ENCODE measurements around the gene SCFD2. TPM values are rescaled to one million over a fixed set of nuclear protein-coding genes. Genes with fewer than 3 reads are reported as not detected.
"Not testable (repeated sequence)": the region's sequence is repeated elsewhere in the genome, so short reads cannot be mapped to it uniquely, and the experiment has no call there.

SCFD2 gene
- total RNA-seq, 1 experiment from 2014 or later = 12.4 TPM

DNA sequence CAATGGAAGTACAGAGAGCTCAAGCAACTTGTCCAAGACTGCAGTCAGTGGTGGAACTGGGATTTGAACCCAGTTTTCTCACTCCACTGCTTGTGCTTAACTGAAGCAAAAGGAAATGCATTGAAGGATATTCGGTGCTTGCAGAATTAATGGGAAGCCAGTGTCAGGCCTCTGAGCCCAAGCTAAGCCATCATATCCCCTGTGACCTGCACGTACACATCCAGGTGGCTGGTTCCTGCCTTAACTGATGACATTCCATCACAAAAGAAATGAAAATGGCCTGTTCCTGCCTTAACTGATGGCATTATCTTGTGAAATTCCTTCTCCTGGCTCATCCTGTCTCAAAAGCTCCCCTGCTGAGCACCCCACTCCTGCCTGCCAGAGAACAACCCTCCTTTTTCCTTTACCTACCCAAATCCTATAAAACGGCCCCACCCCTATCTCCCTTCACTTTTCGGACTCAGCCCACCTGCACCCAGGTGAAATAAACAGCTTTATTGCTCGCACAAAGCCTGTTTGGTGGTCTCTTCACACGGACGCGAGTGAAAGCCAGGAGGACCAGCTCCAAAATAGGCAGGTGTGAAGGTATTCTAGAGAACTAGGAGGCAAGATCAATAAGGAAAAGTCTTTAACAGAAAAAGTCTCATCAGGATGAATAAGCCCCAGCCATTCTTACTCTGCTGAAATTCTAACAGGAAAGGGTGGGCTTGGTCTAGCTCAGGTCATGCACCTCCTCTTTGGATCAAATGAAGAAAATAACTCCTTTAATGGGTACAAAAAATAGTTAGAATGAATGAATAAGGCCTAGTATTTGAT is 531.0 kb downstream of the SCFD2 start:
- DNase-seq (ENCODE audit: low spot score) = peak; percentile 74
- POLR2A ChIA-PET = interaction anchor here (0.9 to 1.4 kb wide), 4 partner anchors 25 to 122 kb away, joined by 3 read pairs; no protein-coding TSS in a partner anchor
- peaks cover 67% of the 10 kb centered on the region for H3K4me1 Mint-ChIP-seq
- H3K9me3 Mint-ChIP-seq = peaks cover 18% of the 10 kb centered on the region
- peak overlapping the region; percentile 60 for H3K27ac Mint-ChIP-seq
- TF ChIP-seq SP1 (CRISPR knock-in tag; conservative IDR thresholded peaks at IDR 0.05) (peak; percentile 31; the same call in 1 of the 2 replicates), ETV6 (CRISPR knock-in tag; IDR thresholded peaks at IDR 0.05) (peak; percentile 54; the same call in 1 of the 2 replicates), NFE2L1 (CRISPR knock-in tag; IDR thresholded peaks at IDR 0.05) (0 out of 2 replicates have a peak, but pooled peaks have one; percentile 13), TEAD4 (CRISPR knock-in tag; IDR thresholded peaks at IDR 0.05) (peak; percentile 43; the same call in 1 of the 2 replicates), ZNF671 (CRISPR knock-in tag; IDR thresholded peaks at IDR 0.05) (peak; percentile 8; the same call in 1 of the 2 replicates), FOXK1 (CRISPR knock-in tag; IDR thresholded peaks at IDR 0.05) (0 out of 2 replicates have a peak, but pooled peaks have one; percentile 21), CREM (CRISPR knock-in tag; IDR thresholded peaks at IDR 0.05) (0 out of 2 replicates have a peak, but pooled peaks have one; percentile 48), ZNF416 (CRISPR knock-in tag; IDR thresholded peaks at IDR 0.05) (0 out of 2 replicates have a peak, but pooled peaks have one; percentile 41), ZNF423 (CRISPR knock-in tag; IDR thresholded peaks at IDR 0.05) (peak; percentile 64; the same call in 1 of the 2 replicates), MYBL2 (CRISPR knock-in tag; IDR thresholded peaks at IDR 0.05) (peak; percentile 50; the same call in 1 of the 2 replicates), EMX1 (CRISPR knock-in tag; IDR thresholded peaks at IDR 0.05) (0 out of 2 replicates have a peak, but pooled peaks have one; percentile 69), TEAD1 (CRISPR knock-in tag; IDR thresholded peaks at IDR 0.05) (peak; percentile 97)
- TF ChIP-seq, protein P1, sequence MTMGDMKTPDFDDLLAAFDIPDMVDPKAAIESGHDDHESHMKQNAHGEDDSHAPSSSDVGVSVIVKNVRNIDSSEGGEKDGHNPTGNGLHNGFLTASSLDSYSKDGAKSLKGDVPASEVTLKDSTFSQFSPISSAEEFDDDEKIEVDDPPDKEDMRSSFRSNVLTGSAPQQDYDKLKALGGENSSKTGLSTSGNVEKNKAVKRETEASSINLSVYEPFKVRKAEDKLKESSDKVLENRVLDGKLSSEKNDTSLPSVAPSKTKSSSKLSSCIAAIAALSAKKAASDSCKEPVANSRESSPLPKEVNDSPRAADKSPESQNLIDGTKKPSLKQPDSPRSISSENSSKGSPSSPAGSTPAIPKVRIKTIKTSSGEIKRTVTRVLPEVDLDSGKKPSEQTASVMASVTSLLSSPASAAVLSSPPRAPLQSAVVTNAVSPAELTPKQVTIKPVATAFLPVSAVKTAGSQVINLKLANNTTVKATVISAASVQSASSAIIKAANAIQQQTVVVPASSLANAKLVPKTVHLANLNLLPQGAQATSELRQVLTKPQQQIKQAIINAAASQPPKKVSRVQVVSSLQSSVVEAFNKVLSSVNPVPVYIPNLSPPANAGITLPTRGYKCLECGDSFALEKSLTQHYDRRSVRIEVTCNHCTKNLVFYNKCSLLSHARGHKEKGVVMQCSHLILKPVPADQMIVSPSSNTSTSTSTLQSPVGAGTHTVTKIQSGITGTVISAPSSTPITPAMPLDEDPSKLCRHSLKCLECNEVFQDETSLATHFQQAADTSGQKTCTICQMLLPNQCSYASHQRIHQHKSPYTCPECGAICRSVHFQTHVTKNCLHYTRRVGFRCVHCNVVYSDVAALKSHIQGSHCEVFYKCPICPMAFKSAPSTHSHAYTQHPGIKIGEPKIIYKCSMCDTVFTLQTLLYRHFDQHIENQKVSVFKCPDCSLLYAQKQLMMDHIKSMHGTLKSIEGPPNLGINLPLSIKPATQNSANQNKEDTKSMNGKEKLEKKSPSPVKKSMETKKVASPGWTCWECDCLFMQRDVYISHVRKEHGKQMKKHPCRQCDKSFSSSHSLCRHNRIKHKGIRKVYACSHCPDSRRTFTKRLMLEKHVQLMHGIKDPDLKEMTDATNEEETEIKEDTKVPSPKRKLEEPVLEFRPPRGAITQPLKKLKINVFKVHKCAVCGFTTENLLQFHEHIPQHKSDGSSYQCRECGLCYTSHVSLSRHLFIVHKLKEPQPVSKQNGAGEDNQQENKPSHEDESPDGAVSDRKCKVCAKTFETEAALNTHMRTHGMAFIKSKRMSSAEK (CRISPR knock-in tag; IDR thresholded peaks at IDR 0.05; ENCODE audit: borderline replicate concordance) = peak; percentile 97
- TF ChIP-seq, protein P2, sequence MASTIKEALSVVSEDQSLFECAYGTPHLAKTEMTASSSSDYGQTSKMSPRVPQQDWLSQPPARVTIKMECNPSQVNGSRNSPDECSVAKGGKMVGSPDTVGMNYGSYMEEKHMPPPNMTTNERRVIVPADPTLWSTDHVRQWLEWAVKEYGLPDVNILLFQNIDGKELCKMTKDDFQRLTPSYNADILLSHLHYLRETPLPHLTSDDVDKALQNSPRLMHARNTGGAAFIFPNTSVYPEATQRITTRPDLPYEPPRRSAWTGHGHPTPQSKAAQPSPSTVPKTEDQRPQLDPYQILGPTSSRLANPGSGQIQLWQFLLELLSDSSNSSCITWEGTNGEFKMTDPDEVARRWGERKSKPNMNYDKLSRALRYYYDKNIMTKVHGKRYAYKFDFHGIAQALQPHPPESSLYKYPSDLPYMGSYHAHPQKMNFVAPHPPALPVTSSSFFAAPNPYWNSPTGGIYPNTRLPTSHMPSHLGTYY (CRISPR knock-in tag; IDR thresholded peaks at IDR 0.05) = 0 out of 2 replicates have a peak, but pooled peaks have one; percentile 5
- TF ChIP-seq, protein P3, sequence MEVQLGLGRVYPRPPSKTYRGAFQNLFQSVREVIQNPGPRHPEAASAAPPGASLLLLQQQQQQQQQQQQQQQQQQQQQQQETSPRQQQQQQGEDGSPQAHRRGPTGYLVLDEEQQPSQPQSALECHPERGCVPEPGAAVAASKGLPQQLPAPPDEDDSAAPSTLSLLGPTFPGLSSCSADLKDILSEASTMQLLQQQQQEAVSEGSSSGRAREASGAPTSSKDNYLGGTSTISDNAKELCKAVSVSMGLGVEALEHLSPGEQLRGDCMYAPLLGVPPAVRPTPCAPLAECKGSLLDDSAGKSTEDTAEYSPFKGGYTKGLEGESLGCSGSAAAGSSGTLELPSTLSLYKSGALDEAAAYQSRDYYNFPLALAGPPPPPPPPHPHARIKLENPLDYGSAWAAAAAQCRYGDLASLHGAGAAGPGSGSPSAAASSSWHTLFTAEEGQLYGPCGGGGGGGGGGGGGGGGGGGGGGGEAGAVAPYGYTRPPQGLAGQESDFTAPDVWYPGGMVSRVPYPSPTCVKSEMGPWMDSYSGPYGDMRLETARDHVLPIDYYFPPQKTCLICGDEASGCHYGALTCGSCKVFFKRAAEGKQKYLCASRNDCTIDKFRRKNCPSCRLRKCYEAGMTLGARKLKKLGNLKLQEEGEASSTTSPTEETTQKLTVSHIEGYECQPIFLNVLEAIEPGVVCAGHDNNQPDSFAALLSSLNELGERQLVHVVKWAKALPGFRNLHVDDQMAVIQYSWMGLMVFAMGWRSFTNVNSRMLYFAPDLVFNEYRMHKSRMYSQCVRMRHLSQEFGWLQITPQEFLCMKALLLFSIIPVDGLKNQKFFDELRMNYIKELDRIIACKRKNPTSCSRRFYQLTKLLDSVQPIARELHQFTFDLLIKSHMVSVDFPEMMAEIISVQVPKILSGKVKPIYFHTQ (CRISPR knock-in tag; IDR thresholded peaks at IDR 0.05) = 0 out of 2 replicates have a peak, but pooled peaks have one; percentile 19
- TF ChIP-seq, protein P4, sequence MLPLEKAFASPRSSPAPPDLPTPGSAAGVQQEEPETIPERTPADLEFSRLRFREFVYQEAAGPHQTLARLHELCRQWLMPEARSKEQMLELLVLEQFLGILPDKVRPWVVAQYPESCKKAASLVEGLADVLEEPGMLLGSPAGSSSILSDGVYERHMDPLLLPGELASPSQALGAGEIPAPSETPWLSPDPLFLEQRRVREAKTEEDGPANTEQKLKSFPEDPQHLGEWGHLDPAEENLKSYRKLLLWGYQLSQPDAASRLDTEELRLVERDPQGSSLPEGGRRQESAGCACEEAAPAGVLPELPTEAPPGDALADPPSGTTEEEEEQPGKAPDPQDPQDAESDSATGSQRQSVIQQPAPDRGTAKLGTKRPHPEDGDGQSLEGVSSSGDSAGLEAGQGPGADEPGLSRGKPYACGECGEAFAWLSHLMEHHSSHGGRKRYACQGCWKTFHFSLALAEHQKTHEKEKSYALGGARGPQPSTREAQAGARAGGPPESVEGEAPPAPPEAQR (CRISPR knock-in tag; IDR thresholded peaks at IDR 0.05) = peak; percentile 90
- not testable (repeated sequence) for H3K4me3 Mint-ChIP-seq
- peak; percentile 67 for ATAC-seq
- CTCF ChIA-PET = interaction anchor here (0.7 to 2.0 kb wide), 9 partner anchors 14 to 483 kb away, joined by 3 to 8 read pairs (median 3); no protein-coding TSS in a partner anchor
- H3K36me3 Mint-ChIP-seq = peaks cover 11% of the 10 kb centered on the region
- H3K27me3 Mint-ChIP-seq (ENCODE audit: low read depth) = peaks cover 20% of the 10 kb centered on the region

Data from WTC11 (cell line).